ENCODE results near the gene TOLLIP. TPM values are rescaled to one million over a fixed set of nuclear protein-coding genes. Genes with fewer than 3 reads are reported as not detected.
A peak's percentile ranks its signal among the peaks of the same experiment; 100 is the strongest.

TOLLIP gene
- total RNA-seq, 2 donors from 2014 or later = 51.1 to 63.9 TPM

DNA sequence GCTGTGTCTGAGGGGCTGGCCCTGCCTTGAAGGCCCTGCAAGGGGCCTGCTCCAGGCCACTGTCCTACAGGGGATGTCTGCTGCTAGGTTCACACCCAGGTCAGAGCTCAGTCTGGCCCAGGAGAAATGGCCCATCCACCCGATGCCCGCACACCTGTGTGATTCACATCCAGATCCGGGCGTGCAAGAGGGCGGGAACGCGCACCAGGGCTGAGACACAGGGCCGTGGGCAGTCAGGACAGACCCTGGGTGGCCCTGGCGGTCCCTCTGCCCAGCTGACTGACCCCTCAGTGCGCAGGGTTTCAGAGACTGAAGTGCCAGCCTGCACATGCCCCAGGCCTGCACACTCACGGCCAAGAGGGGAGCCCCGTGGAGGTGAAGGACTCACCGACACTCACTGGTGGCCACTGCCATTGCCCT is 7.4 kb downstream of the TOLLIP start:
- Histone ChIP-seq H3K9me3 (no peaks in the 10 kb centered on the region), H3K4me1 (peaks cover 100% of the 10 kb centered on the region), H3K4me3 (no peak overlapping the region), H3K27ac (peak overlapping the region; percentile 76 to 95 (median 85)), H3K27me3 (no peaks in the 10 kb centered on the region), H3K36me3 (replicated peaks in 1 of 2; ENCODE audit: insufficient read depth in 1 of 2, low read depth in 2 of 2) (no peaks in the 10 kb centered on the region)
- no peak for TF ChIP-seq POLR2A (IDR thresholded peaks at IDR 0.05)
- no peak for TF ChIP-seq CTCF (IDR thresholded peaks at IDR 0.05)
- DNase-seq = peak in 2 of 4 donors; percentile 4 to 41
- 29 to 36% methylated on average over 5 to 9 of the region's 13 CpGs for WGBS, 2 donors
- ATAC-seq = no peak
- intact Hi-C loops (cut with DNase I) = no loop called here

- H3K27me3 ChIP-seq = no peaks in the 10 kb centered on the region
- WGBS, 2 donors = 86 to 88% methylated on average over 22 of the region's 22 CpGs
- TF ChIP-seq POLR2A (IDR thresholded peaks at IDR 0.05) (no peak), CTCF (IDR thresholded peaks at IDR 0.05) (no peak)
- no peak for ATAC-seq
- no peak overlapping the region for H3K4me3 ChIP-seq
- intact Hi-C loops (cut with DNase I) = no loop called here
- no peaks in the 10 kb centered on the region for H3K36me3 ChIP-seq (replicated peaks in 1 of 2; ENCODE audit: insufficient read depth in 1 of 2, low read depth in 2 of 2)
- H3K27ac ChIP-seq = peak overlapping the region; percentile 76 to 95 (median 85)
- peaks cover 96% of the 10 kb centered on the region for H3K4me1 ChIP-seq
- H3K9me3 ChIP-seq = no peaks in the 10 kb centered on the region
- peak in 1 of 4 donors; percentile 1 for DNase-seq
These were observed 8.0 kb downstream of the TOLLIP start for GRCh38 chr11:1301220-1302000.

DNA sequence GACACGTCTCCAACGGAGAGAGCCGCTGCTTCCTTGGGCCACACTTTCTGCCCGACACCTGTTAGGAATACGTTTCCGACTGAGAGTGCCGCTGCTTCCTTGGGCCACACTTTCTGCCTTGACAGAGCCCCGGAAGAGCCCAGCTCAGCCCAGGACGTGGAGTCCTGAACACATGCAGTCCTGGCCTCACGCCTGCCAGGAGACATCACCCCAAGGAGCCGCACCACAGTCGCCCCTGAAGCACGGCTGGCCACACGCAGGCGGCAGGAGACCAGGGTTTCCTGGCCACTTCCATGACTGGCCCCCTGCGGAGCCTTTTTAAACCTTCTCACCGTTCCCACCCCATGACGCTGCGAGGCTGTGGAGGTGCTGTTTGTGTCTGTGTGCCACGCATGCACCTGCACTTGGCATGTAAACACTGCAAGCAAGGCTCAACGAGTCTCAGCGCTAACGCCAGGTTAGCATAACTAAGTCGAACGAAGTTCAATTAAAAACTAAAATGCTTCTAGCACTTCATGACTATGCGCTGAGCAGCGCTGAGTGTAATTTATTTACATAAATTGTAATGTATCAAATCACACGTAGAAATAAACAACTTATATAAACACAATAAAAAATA is 8.8 kb downstream of the TOLLIP start:
- Histone ChIP-seq H3K27me3 (no peaks in the 10 kb centered on the region), H3K4me1 (peaks cover 89% of the 10 kb centered on the region), H3K9me3 (no peaks in the 10 kb centered on the region), H3K36me3 (replicated peaks in 1 of 2; ENCODE audit: insufficient read depth in 1 of 2, low read depth in 2 of 2) (no peaks in the 10 kb centered on the region), H3K27ac (peak overlapping the region; percentile 72 to 95 (median 84)), H3K4me3 (no peak overlapping the region)
- DNase-seq (peak; percentile 84 to 93 (median 90)), ATAC-seq (peak; percentile 59)
- TF ChIP-seq CTCF (IDR thresholded peaks at IDR 0.05) (no peak), POLR2A (IDR thresholded peaks at IDR 0.05) (peak; percentile 39 to 56 (median 47))
- 35 to 56% methylated on average over 28 of the region's 28 CpGs for WGBS, 2 donors
- intact Hi-C loops (cut with DNase I) = no loop called here

DNA sequence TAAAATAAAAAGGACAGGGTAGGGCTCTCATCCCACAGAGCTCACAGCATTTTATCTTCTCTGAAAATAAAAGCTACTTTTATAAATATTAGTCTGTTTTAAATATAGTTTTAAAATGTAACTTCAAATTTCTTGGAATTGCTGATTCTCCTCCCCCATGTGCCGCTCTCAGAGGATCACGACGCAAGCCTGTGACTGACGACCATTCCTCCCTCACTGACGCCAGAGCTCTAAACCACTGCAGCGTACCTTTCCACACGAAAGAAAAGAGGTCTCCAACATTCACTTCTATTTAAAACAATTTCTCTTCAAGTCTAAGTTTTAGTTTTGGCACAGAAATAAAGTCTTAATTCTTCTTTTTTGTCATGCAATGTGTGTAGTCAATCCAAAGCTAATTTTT is 9.3 kb downstream of the TOLLIP start:
- TF ChIP-seq CTCF (IDR thresholded peaks at IDR 0.05) = no peak
- TF ChIP-seq POLR2A (IDR thresholded peaks at IDR 0.05) = no peak
- Histone ChIP-seq H3K27me3 (no peaks in the 10 kb centered on the region), H3K4me3 (no peak overlapping the region), H3K27ac (peak overlapping the region; percentile 72 to 95 (median 84)), H3K4me1 (peaks cover 84% of the 10 kb centered on the region), H3K36me3 (replicated peaks in 1 of 2; ENCODE audit: insufficient read depth in 1 of 2, low read depth in 2 of 2) (peaks cover 0 to under 1% of the 10 kb centered on the region in 2 donors), H3K9me3 (no peaks in the 10 kb centered on the region)
- DNase-seq (peak in 1 of 4 donors; percentile 2), ATAC-seq (no peak)
- 57 to 62% methylated on average over 7 of the region's 7 CpGs for WGBS, 2 donors
- intact Hi-C loops (cut with DNase I) = no loop called here

All from body of pancreas (tissue), 4 donors.